Liver (tissue), 9 donors: ENCODE results near the gene SCUBE1. TPM values are rescaled to one million over a fixed set of nuclear protein-coding genes. Genes with fewer than 3 reads are reported as not detected.

Experiments
- DNase-seq: peaks from one replicate; pipeline ENCODE4 v3.0.0-alpha.2; 2017; ENCODE audit warnings: low spot score
- H3K27ac ChIP-seq, 2 donors: one replicate each; pipeline ENCODE4 v1.7.0; 2013; ENCODE audit warnings: inconsistent platforms in 2 of 2, low read length in 2 of 2, control low read depth in 1 of 2, low read depth in 1 of 2, mild to moderate bottlenecking in 1 of 2
- H3K27me3 ChIP-seq, 4 donors: one replicate each; pipeline versions ENCODE4 v1.6.1 to v1.7.0; 2013; ENCODE audit warnings: low read length in 3 of 4, inconsistent platforms in 1 of 4, mild to moderate bottlenecking in 1 of 4, moderate library complexity in 1 of 4; ENCODE audit not compliant: control insufficient read depth in 4 of 4, insufficient read depth in 4 of 4
- H3K36me3 ChIP-seq, 4 donors: one replicate each; pipeline versions ENCODE4 v1.6.1 to v1.7.0; 2013; ENCODE audit warnings: low read length in 3 of 4, mild to moderate bottlenecking in 3 of 4, low read depth in 1 of 4, moderate library complexity in 1 of 4; ENCODE audit not compliant: control insufficient read depth in 4 of 4, insufficient read depth in 3 of 4
- H3K4me1 ChIP-seq, 4 donors: one replicate each; pipeline versions ENCODE4 v1.6.1 to v1.7.0; 2013; ENCODE audit warnings: low read length in 3 of 4, mild to moderate bottlenecking in 3 of 4, moderate library complexity in 1 of 4; ENCODE audit not compliant: control insufficient read depth in 4 of 4, insufficient read depth in 4 of 4
- H3K4me3 ChIP-seq, 3 donors: one replicate each; pipeline versions ENCODE4 v1.6.1 to v1.7.0; 2013; ENCODE audit warnings: low read length in 3 of 3, control low read depth in 1 of 3, low read depth in 1 of 3, mild to moderate bottlenecking in 1 of 3
- H3K9ac ChIP-seq, 2 donors: one replicate each; pipeline ENCODE4 v1.7.0; 2013; ENCODE audit warnings: low read length in 2 of 2, mild to moderate bottlenecking in 2 of 2, moderate library complexity in 2 of 2, control low read depth in 1 of 2, low read depth in 1 of 2
- H3K9me3 ChIP-seq, 4 donors: one replicate each; pipeline versions ENCODE4 v1.6.1 to v1.7.0; 2013; ENCODE audit warnings: low read length in 3 of 4; ENCODE audit not compliant: control insufficient read depth in 4 of 4
- EGR1 ChIP-seq, 2 donors: IDR thresholded peaks; 2 replicates each; pipeline ENCODE4 v1.6.1; 2016 to 2018; ENCODE audit warnings: antibody characterized with exemption in 2 of 2, low read depth in 2 of 2
- FOXA1 ChIP-seq: IDR thresholded peaks from 2 replicates; pipeline ENCODE4 v1.6.1; 2016; ENCODE audit warnings: antibody characterized with exemption
- FOXA2 ChIP-seq: IDR thresholded peaks from 2 replicates; pipeline ENCODE4 v1.6.1; 2016; ENCODE audit warnings: antibody characterized with exemption
- GABPA ChIP-seq, 2 donors: IDR thresholded peaks in 1 of 2; conservative IDR thresholded peaks in 1 of 2; 2 replicates each; pipeline ENCODE4 v1.6.1; 2016; ENCODE audit warnings: antibody characterized with exemption in 2 of 2, mild to moderate bottlenecking in 1 of 2, moderate library complexity in 1 of 2
- HNF4G ChIP-seq: IDR thresholded peaks from 2 replicates; pipeline ENCODE4 v1.6.1; 2016; ENCODE audit warnings: antibody characterized with exemption
- JUND ChIP-seq, 2 donors: IDR thresholded peaks; 2 replicates each; pipeline ENCODE4 v1.6.1; 2016; ENCODE audit warnings: antibody characterized with exemption in 2 of 2
- NR2F2 ChIP-seq: IDR thresholded peaks from 2 replicates; pipeline ENCODE4 v1.6.1; 2016; ENCODE audit warnings: antibody characterized with exemption
- RAD21 ChIP-seq, 2 donors: IDR thresholded peaks; 2 replicates each; pipeline ENCODE4 v1.6.1; 2016; ENCODE audit warnings: antibody characterized with exemption in 2 of 2, mild to moderate bottlenecking in 2 of 2
- RXRA ChIP-seq, 2 donors: IDR thresholded peaks; 2 replicates each; pipeline ENCODE4 v1.6.1; 2017 to 2018; ENCODE audit warnings: antibody characterized with exemption in 2 of 2, mild to moderate bottlenecking in 1 of 2
- SP1 ChIP-seq: IDR thresholded peaks from 2 replicates; pipeline ENCODE4 v1.6.1; 2018; ENCODE audit warnings: antibody characterized with exemption, mild to moderate bottlenecking
- TAF1 ChIP-seq: conservative IDR thresholded peaks from 2 replicates; pipeline ENCODE4 v1.6.1; 2016; ENCODE audit warnings: antibody characterized with exemption, mild to moderate bottlenecking
- YY1 ChIP-seq: IDR thresholded peaks from 2 replicates; pipeline ENCODE4 v1.6.1; 2016; ENCODE audit warnings: antibody characterized with exemption, mild to moderate bottlenecking
- WGBS: extraction: QIAGEN DNeasy Blood & Tissue Kit; methylation state at CpG from one replicate; pipeline ENCODE4 v1.1.7; 2013; 5-methylcytosine and 5-hydroxymethylcytosine counted together
- polyA plus RNA-seq, 2 donors: library from polyadenylated mRNA; stranded (reverse) in 1 of 2; unstranded in 1 of 2; fragments of 200-250 nt in 1 of 2; fragments of >200 nt in 1 of 2; fragmentation: Nextera tagmentation in 1 of 2; extraction: Ambion mirVana in 1 of 2; gene quantifications; one replicate each; pipeline versions ENCODE4 v1.2.1 to v1.2.3, GENCODE V29; 2013 to 2015
- total RNA-seq, 2 donors: library from RNA; depleted of rRNA; stranded (reverse); fragments of >200 nt; gene quantifications; one replicate each; pipeline ENCODE4 v1.2.3, GENCODE V29; 2014
- TF ChIP-seq, protein P1 (sequence below): IDR thresholded peaks from 2 replicates; pipeline ENCODE4 v1.6.1; 2016; ENCODE audit warnings: antibody characterized with exemption, mild to moderate bottlenecking
- TF ChIP-seq, protein P2 (sequence below): fragments of 150-350 bp; IDR thresholded peaks from 2 replicates; pipeline ENCODE4 v1.5.1; 2017; ENCODE audit warnings: improper control_type of control experiment, low read depth, low read length; ENCODE audit not compliant: missing input control
- TF ChIP-seq, protein P3 (sequence below): IDR thresholded peaks from 2 replicates; pipeline ENCODE4 v1.6.1; 2016; ENCODE audit warnings: antibody characterized with exemption
- TF ChIP-seq, protein P4 (sequence below): IDR thresholded peaks from 2 replicates; pipeline ENCODE4 v1.6.1; 2016; ENCODE audit warnings: antibody characterized with exemption
- TF ChIP-seq, protein P5 (sequence below): IDR thresholded peaks from 2 replicates; pipeline ENCODE4 v1.6.1; 2016; ENCODE audit warnings: antibody characterized with exemption
- donor health status: healthy.
- donor health status: healthy.
- donor health status: healthy.
- donor health status: healthy.
- donor health status: healthy.

Gene SCUBE1
- total and polyA plus RNA-seq, 4 donors: 0.07 to 0.46 (median 0.08) TPM; not detected in 1

DNA sequence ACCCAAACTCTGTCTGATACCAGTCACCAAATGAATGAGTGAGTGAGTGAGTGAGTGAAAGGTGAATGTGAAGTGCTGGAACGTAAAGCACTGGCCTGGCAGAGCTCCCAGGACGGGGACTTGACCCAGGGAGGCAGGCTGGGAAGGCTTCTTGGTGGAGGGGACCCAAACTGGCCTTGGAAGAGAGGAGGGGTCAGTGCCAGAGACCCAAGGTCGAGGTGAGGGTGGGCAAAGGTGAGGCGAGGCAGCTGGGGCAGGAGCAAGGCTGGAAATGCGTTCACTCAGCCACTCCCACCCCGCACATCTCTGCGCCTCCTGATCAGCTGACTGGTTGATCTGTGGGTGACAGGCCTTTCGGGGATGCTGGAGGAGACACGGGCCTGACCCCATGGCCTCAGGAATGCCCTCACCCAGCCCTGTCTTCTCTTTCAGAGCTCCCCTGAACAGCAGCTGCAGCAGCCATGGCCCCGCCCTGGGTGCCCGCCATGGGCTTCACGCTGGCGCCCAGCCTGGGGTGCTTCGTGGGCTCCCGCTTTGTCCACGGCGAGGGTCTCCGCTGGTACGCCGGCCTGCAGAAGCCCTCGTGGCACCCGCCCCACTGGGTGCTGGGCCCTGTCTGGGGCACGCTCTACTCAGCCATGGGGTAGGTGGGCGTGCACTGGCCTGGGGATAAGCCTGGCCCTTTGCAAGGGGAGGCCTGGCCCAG, 184.2 kb downstream of the SCUBE1 start:
- no peak for DNase-seq
- Histone ChIP-seq H3K4me1 (peaks cover 0 to 6% (median 2%) of the 10 kb centered on the region in 4 donors), H3K9me3 (no peaks in the 10 kb centered on the region), H3K36me3 (no peaks in the 10 kb centered on the region), H3K27me3 (no peaks in the 10 kb centered on the region), H3K27ac (no peak overlapping the region), H3K4me3 (no peak overlapping the region), H3K9ac (no peak overlapping the region)
- TF ChIP-seq HNF4G (no peak), NR2F2 (no peak), EGR1 (IDR thresholded peaks at IDR 0.05; ENCODE audit: low read depth in 2 of 2) (no peak), RXRA (IDR thresholded peaks at IDR 0.05) (no peak), SP1 (no peak), JUND (IDR thresholded peaks at IDR 0.05) (no peak), FOXA2 (no peak), RAD21 (IDR thresholded peaks at IDR 0.05) (no peak), YY1 (no peak), FOXA1 (no peak), TAF1 (no peak), GABPA (IDR thresholded peaks at IDR 0.05 in 1 of 2, conservative IDR thresholded peaks at IDR 0.05 in 1 of 2) (no peak)
- TF ChIP-seq, protein P1, sequence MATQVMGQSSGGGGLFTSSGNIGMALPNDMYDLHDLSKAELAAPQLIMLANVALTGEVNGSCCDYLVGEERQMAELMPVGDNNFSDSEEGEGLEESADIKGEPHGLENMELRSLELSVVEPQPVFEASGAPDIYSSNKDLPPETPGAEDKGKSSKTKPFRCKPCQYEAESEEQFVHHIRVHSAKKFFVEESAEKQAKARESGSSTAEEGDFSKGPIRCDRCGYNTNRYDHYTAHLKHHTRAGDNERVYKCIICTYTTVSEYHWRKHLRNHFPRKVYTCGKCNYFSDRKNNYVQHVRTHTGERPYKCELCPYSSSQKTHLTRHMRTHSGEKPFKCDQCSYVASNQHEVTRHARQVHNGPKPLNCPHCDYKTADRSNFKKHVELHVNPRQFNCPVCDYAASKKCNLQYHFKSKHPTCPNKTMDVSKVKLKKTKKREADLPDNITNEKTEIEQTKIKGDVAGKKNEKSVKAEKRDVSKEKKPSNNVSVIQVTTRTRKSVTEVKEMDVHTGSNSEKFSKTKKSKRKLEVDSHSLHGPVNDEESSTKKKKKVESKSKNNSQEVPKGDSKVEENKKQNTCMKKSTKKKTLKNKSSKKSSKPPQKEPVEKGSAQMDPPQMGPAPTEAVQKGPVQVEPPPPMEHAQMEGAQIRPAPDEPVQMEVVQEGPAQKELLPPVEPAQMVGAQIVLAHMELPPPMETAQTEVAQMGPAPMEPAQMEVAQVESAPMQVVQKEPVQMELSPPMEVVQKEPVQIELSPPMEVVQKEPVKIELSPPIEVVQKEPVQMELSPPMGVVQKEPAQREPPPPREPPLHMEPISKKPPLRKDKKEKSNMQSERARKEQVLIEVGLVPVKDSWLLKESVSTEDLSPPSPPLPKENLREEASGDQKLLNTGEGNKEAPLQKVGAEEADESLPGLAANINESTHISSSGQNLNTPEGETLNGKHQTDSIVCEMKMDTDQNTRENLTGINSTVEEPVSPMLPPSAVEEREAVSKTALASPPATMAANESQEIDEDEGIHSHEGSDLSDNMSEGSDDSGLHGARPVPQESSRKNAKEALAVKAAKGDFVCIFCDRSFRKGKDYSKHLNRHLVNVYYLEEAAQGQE: no peak
- TF ChIP-seq, protein P2, sequence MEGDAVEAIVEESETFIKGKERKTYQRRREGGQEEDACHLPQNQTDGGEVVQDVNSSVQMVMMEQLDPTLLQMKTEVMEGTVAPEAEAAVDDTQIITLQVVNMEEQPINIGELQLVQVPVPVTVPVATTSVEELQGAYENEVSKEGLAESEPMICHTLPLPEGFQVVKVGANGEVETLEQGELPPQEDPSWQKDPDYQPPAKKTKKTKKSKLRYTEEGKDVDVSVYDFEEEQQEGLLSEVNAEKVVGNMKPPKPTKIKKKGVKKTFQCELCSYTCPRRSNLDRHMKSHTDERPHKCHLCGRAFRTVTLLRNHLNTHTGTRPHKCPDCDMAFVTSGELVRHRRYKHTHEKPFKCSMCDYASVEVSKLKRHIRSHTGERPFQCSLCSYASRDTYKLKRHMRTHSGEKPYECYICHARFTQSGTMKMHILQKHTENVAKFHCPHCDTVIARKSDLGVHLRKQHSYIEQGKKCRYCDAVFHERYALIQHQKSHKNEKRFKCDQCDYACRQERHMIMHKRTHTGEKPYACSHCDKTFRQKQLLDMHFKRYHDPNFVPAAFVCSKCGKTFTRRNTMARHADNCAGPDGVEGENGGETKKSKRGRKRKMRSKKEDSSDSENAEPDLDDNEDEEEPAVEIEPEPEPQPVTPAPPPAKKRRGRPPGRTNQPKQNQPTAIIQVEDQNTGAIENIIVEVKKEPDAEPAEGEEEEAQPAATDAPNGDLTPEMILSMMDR: no peak
- TF ChIP-seq, protein P3, sequence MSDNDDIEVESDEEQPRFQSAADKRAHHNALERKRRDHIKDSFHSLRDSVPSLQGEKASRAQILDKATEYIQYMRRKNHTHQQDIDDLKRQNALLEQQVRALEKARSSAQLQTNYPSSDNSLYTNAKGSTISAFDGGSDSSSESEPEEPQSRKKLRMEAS: no peak
- TF ChIP-seq, protein P4, sequence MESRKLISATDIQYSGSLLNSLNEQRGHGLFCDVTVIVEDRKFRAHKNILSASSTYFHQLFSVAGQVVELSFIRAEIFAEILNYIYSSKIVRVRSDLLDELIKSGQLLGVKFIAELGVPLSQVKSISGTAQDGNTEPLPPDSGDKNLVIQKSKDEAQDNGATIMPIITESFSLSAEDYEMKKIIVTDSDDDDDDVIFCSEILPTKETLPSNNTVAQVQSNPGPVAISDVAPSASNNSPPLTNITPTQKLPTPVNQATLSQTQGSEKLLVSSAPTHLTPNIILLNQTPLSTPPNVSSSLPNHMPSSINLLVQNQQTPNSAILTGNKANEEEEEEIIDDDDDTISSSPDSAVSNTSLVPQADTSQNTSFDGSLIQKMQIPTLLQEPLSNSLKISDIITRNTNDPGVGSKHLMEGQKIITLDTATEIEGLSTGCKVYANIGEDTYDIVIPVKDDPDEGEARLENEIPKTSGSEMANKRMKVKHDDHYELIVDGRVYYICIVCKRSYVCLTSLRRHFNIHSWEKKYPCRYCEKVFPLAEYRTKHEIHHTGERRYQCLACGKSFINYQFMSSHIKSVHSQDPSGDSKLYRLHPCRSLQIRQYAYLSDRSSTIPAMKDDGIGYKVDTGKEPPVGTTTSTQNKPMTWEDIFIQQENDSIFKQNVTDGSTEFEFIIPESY: no peak
- TF ChIP-seq, protein P5, sequence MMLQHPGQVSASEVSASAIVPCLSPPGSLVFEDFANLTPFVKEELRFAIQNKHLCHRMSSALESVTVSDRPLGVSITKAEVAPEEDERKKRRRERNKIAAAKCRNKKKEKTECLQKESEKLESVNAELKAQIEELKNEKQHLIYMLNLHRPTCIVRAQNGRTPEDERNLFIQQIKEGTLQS: no peak
- WGBS: 88% methylated on average over 24 of the region's 24 CpGs
